HG02870 (cell line): ENCODE measurements around the gene SIGLEC9.

Experiments used
- ATAC-seq: cut with Tn5 transposase; IDR thresholded peaks from one replicate; pipeline ENCODE4 v1.9.1; 2021; ENCODE audit warnings: mild to moderate bottlenecking, moderate library complexity; ENCODE audit not compliant: unreplicated experiment

The SIGLEC9 gene

GRCh38 chr19:51173681-51174080 lies 49.0 kb downstream of the SIGLEC9 start:
- no peak for ATAC-seq

GRCh38 chr19:51179256-51179655 lies 54.5 kb downstream of the SIGLEC9 start:
- ATAC-seq = no peak
